ENCODE data around the gene MAML3. TPM values are rescaled to one million over a fixed set of nuclear protein-coding genes. Genes with fewer than 3 reads are reported as not detected.

The MAML3 gene
- total RNA-seq, 2 donors from 2014 or later, result 9.3 to 10.1 TPM

- H3K9me3 ChIP-seq, result no peaks in the 10 kb centered on the region
- intact Hi-C loops (cut with DNase I), result no loop called here
- H3K27me3 ChIP-seq, result no peaks in the 10 kb centered on the region
- H3K36me3 ChIP-seq, result no peaks in the 10 kb centered on the region
- no peak overlapping the region for H3K9ac ChIP-seq (ENCODE audit: low read depth in 2 of 2, low read length in 2 of 2)
- no peak overlapping the region for H3K27ac ChIP-seq
- no peaks in the 10 kb centered on the region for H3K4me1 ChIP-seq
- TF ChIP-seq CTCF (IDR thresholded peaks at IDR 0.05), result no peak
- DNase-seq, result no peak
- no peak overlapping the region for H3K4me3 ChIP-seq
Measured at GRCh38 chr4:140127422-140127821, 26.6 kb downstream of the MAML3 start.

GRCh38 chr4:140126261-140126660 is 27.7 kb downstream of the MAML3 start:
- TF ChIP-seq CTCF (IDR thresholded peaks at IDR 0.05), result no peak
- intact Hi-C loops (cut with DNase I), result no loop called here
- DNase-seq, result no peak

GRCh38 chr4:140125374-140125773 is 28.6 kb downstream of the MAML3 start:
- no peak overlapping the region for H3K27ac ChIP-seq
- no peak overlapping the region for H3K4me3 ChIP-seq
- no peak for DNase-seq
- intact Hi-C loops (cut with DNase I), result no loop called here
- H3K27me3 ChIP-seq, result no peaks in the 10 kb centered on the region
- no peaks in the 10 kb centered on the region for H3K36me3 ChIP-seq
- no peaks in the 10 kb centered on the region for H3K9me3 ChIP-seq
- H3K4me1 ChIP-seq, result no peaks in the 10 kb centered on the region
- H3K9ac ChIP-seq (ENCODE audit: low read depth in 2 of 2, low read length in 2 of 2), result no peak overlapping the region
- TF ChIP-seq CTCF (IDR thresholded peaks at IDR 0.05), result no peak

More at GRCh38 chr4:140126261-140126660, 27.7 kb downstream of the MAML3 start:
- H3K4me3 ChIP-seq, result no peak overlapping the region
- no peak overlapping the region for H3K9ac ChIP-seq (ENCODE audit: low read depth in 2 of 2, low read length in 2 of 2)
- H3K27me3 ChIP-seq, result no peaks in the 10 kb centered on the region
- no peak overlapping the region for H3K27ac ChIP-seq
- H3K36me3 ChIP-seq, result no peaks in the 10 kb centered on the region
- H3K4me1 ChIP-seq, result no peaks in the 10 kb centered on the region
- H3K9me3 ChIP-seq, result no peaks in the 10 kb centered on the region

GRCh38 chr4:140123666-140124377 is 30.2 kb downstream of the MAML3 start:
- no peak for TF ChIP-seq CTCF (IDR thresholded peaks at IDR 0.05)
- intact Hi-C loops (cut with DNase I), result no loop called here

GRCh38 chr4:140122891-140123290 is 31.1 kb downstream of the MAML3 start:
- no peaks in the 10 kb centered on the region for H3K4me1 ChIP-seq
- H3K36me3 ChIP-seq, result no peaks in the 10 kb centered on the region
- intact Hi-C loops (cut with DNase I), result no loop called here
- H3K27me3 ChIP-seq, result no peaks in the 10 kb centered on the region
- H3K4me3 ChIP-seq, result no peak overlapping the region
- no peak overlapping the region for H3K9ac ChIP-seq (ENCODE audit: low read depth in 2 of 2, low read length in 2 of 2)
- no peak overlapping the region for H3K27ac ChIP-seq
- H3K9me3 ChIP-seq, result no peaks in the 10 kb centered on the region
- DNase-seq, result no peak
- no peak for TF ChIP-seq CTCF (IDR thresholded peaks at IDR 0.05)

More at GRCh38 chr4:140123666-140124377, 30.2 kb downstream of the MAML3 start:
- DNase-seq, result no peak
- Histone ChIP-seq H3K9ac (ENCODE audit: low read depth in 2 of 2, low read length in 2 of 2) (no peak overlapping the region), H3K4me1 (no peaks in the 10 kb centered on the region), H3K27me3 (no peaks in the 10 kb centered on the region), H3K27ac (no peak overlapping the region), H3K36me3 (no peaks in the 10 kb centered on the region), H3K4me3 (no peak overlapping the region), H3K9me3 (no peaks in the 10 kb centered on the region)
